SK-N-SH treated with all-trans-retinoic acid at 6 μM for 48 hours (cell line): ENCODE data around the gene ZNF76.

Experiments used
- ATAC-seq: fragments of 200-7000 bp; cut with Tn5 transposase; 3 replicates; pipeline ENCODE4 v1.9.1; 2020; ENCODE audit warnings: mild to moderate bottlenecking, moderate library complexity
- ARNTL ChIP-seq: fragments of 450-650 bp; formaldehyde crosslinking; IDR thresholded peaks from 2 replicates; pipeline ENCODE4 v1.5.0; 2020; ENCODE audit warnings: low read depth, mild to moderate bottlenecking, moderate library complexity, borderline replicate concordance
- BACH2 ChIP-seq: fragments of 250-450 bp; sonication (Bioruptor Pico); IDR thresholded peaks from 2 replicates; pipeline ENCODE4 v1.9.0; 2021; ENCODE audit warnings: mild to moderate bottlenecking, borderline replicate concordance
- CREB5 ChIP-seq: fragments of 250-450 bp; sonication (Bioruptor Pico); IDR thresholded peaks from 2 replicates; pipeline ENCODE4 v1.5.1; 2020; ENCODE audit warnings: low read depth, mild to moderate bottlenecking, moderate library complexity
- CSDC2 ChIP-seq: fragments of 250-450 bp; sonication (Bioruptor Pico); IDR thresholded peaks from 2 replicates; pipeline ENCODE4 v1.5.0; 2020; ENCODE audit warnings: mild to moderate bottlenecking, moderate library complexity
- ESRRG ChIP-seq: fragments of 250-450 bp; sonication (Bioruptor Pico); IDR thresholded peaks from 2 replicates; pipeline ENCODE4 v1.6.1; 2021; ENCODE audit warnings: mild to moderate bottlenecking
- GLIS3 ChIP-seq: fragments of 250-450 bp; sonication (Bioruptor Pico); IDR thresholded peaks from 2 replicates; pipeline ENCODE4 v1.5.0; 2020; ENCODE audit warnings: mild to moderate bottlenecking, moderate library complexity
- ISL1 ChIP-seq: fragments of 250-450 bp; sonication (Bioruptor Pico); IDR thresholded peaks from 2 replicates; pipeline ENCODE4 v2.1.2; 2022; ENCODE audit warnings: mild to moderate bottlenecking, moderate library complexity
- OSR1 ChIP-seq: fragments of 250-450 bp; sonication (Bioruptor Pico); IDR thresholded peaks from 2 replicates; pipeline ENCODE4 v1.8.0; 2022; ENCODE audit warnings: moderate library complexity, mild to moderate bottlenecking, inconsistent platforms
- POU6F1 ChIP-seq: fragments of 250-450 bp; sonication (Bioruptor Pico); IDR thresholded peaks from 2 replicates; pipeline ENCODE4 v1.8.0; 2021; ENCODE audit warnings: low read depth, mild to moderate bottlenecking, moderate library complexity, borderline replicate concordance
- PPARA ChIP-seq: fragments of 250-450 bp; sonication (Bioruptor Pico); IDR thresholded peaks from 2 replicates; pipeline ENCODE4 v1.5.0; 2020; ENCODE audit warnings: mild to moderate bottlenecking, borderline replicate concordance
- RARB ChIP-seq: fragments of 250-450 bp; sonication (Bioruptor Pico); IDR thresholded peaks from 2 replicates; pipeline ENCODE4 v1.8.0; 2021; ENCODE audit warnings: mild to moderate bottlenecking, moderate library complexity
- SNAI2 ChIP-seq: fragments of 250-450 bp; sonication (Bioruptor Pico); IDR thresholded peaks from 2 replicates; pipeline ENCODE4 v1.5.0; 2020; ENCODE audit warnings: mild to moderate bottlenecking, moderate library complexity
- TCF4 ChIP-seq: fragments of 250-450 bp; sonication (Bioruptor Pico); IDR thresholded peaks from 2 replicates; pipeline ENCODE4 v1.8.0; 2021; ENCODE audit warnings: mild to moderate bottlenecking, moderate library complexity, borderline replicate concordance
- TOX ChIP-seq: fragments of 250-450 bp; sonication (Bioruptor Pico); IDR thresholded peaks from 2 replicates; pipeline ENCODE4 v1.8.0; 2021; ENCODE audit warnings: mild to moderate bottlenecking, moderate library complexity, borderline replicate concordance
- TSHZ2 ChIP-seq: fragments of 250-450 bp; sonication (Bioruptor Pico); IDR thresholded peaks from 2 replicates; pipeline ENCODE4 v1.5.0; 2020; ENCODE audit warnings: mild to moderate bottlenecking, moderate library complexity
- ZC3H10 ChIP-seq: fragments of 250-450 bp; sonication (Bioruptor Pico); IDR thresholded peaks from 2 replicates; pipeline ENCODE4 v1.5.1; 2021; ENCODE audit warnings: mild to moderate bottlenecking, moderate library complexity
- ZFP3 ChIP-seq: fragments of 250-450 bp; sonication (Bioruptor Pico); IDR thresholded peaks from 2 replicates; pipeline ENCODE4 v1.5.0; 2020; ENCODE audit warnings: mild to moderate bottlenecking, moderate library complexity
- ZFP30 ChIP-seq: fragments of 450-650 bp; formaldehyde crosslinking; IDR thresholded peaks from 2 replicates; pipeline ENCODE4 v1.5.0; 2022; ENCODE audit warnings: mild to moderate bottlenecking, moderate library complexity
- ZNF565 ChIP-seq: fragments of 450-650 bp; formaldehyde crosslinking; conservative IDR thresholded peaks from 2 replicates; pipeline ENCODE4 v1.5.0; 2020; ENCODE audit warnings: low read depth, mild to moderate bottlenecking, moderate library complexity
- ZNF8 ChIP-seq: fragments of 450-650 bp; formaldehyde crosslinking; IDR thresholded peaks from 2 replicates; pipeline ENCODE4 v1.5.0; 2020; ENCODE audit warnings: mild to moderate bottlenecking, moderate library complexity

The ZNF76 gene

GRCh38 chr6:35231563-35231962, 28.0 kb upstream of the ZNF76 start (continued):
- TF ChIP-seq CREB5 (CRISPR knock-in tag) (no peak), ESRRG (CRISPR knock-in tag) (no peak), ISL1 (CRISPR knock-in tag) (no peak), CSDC2 (CRISPR knock-in tag) (no peak), TCF4 (CRISPR knock-in tag) (no peak), BACH2 (CRISPR knock-in tag) (no peak), GLIS3 (CRISPR knock-in tag) (no peak)

GRCh38 chr6:35234901-35235300, 24.6 kb upstream of the ZNF76 start:
- TF ChIP-seq OSR1 (CRISPR knock-in tag) (no peak), ESRRG (CRISPR knock-in tag) (no peak), SNAI2 (no peak), POU6F1 (CRISPR knock-in tag) (no peak), RARB (CRISPR knock-in tag) (no peak), TSHZ2 (CRISPR knock-in tag) (no peak), GLIS3 (CRISPR knock-in tag) (no peak), CSDC2 (CRISPR knock-in tag) (no peak), PPARA (no peak), ZNF565 (CRISPR knock-in tag) (no peak), TCF4 (CRISPR knock-in tag) (no peak), TOX (no peak), ZC3H10 (no peak), ZFP30 (no peak), ZNF8 (CRISPR knock-in tag) (no peak)

GRCh38 chr6:35236223-35236622, 23.3 kb upstream of the ZNF76 start:
- TF ChIP-seq PPARA, result no peak
- ATAC-seq, result no peak

More at GRCh38 chr6:35234901-35235300, 24.6 kb upstream of the ZNF76 start:
- ATAC-seq, result no peak

GRCh38 chr6:35237476-35237875, 22.1 kb upstream of the ZNF76 start:
- no peak for ATAC-seq
- no peak for TF ChIP-seq POU6F1 (CRISPR knock-in tag)
- TF ChIP-seq ARNTL, result no peak
- no peak for TF ChIP-seq ZFP3 (CRISPR knock-in tag)
- no peak for TF ChIP-seq ZNF565 (CRISPR knock-in tag)
- no peak for TF ChIP-seq RARB (CRISPR knock-in tag)

- TF ChIP-seq ISL1 (CRISPR knock-in tag), result no peak
- TF ChIP-seq ZC3H10, result no peak
- TF ChIP-seq SNAI2, result no peak
- TF ChIP-seq TOX, result no peak
- TF ChIP-seq, all 23 proteins: peak for 0
- ATAC-seq, result peak; percentile 35; the same call in 1 of the 3 replicates
These were observed 20.7 kb upstream of the ZNF76 start for GRCh38 chr6:35238843-35239289.
